HUES48 (cell line): Measurements from ENCODE around the gene ENPP6.
"Not testable (repeated sequence)": the region's sequence is repeated elsewhere in the genome, so short reads cannot be mapped to it uniquely, and the experiment has no call there.

Source experiments
- H3K27ac ChIP-seq: one replicate; pipeline ENCODE4 v1.7.0; 2013; ENCODE audit warnings: low read depth, low read length, inconsistent platforms
- H3K27me3 ChIP-seq: 2 replicates; pipeline ENCODE4 v1.6.1; 2013; ENCODE audit warnings: mild to moderate bottlenecking, low read length; ENCODE audit not compliant: control insufficient read depth, insufficient read depth
- H3K36me3 ChIP-seq: 2 replicates; pipeline ENCODE4 v1.6.1; 2013; ENCODE audit warnings: low read length; ENCODE audit not compliant: control insufficient read depth, insufficient read depth
- H3K4me1 ChIP-seq: 2 replicates; pipeline ENCODE4 v1.6.1; 2013; ENCODE audit warnings: mild to moderate bottlenecking, low read length; ENCODE audit not compliant: control insufficient read depth, insufficient read depth
- H3K4me3 ChIP-seq: 2 replicates; pipeline ENCODE4 v1.5.1; 2013; ENCODE audit warnings: mild to moderate bottlenecking, low read depth, low read length
- H3K9ac ChIP-seq: 2 replicates; pipeline ENCODE4 v1.6.1; 2013; ENCODE audit warnings: mild to moderate bottlenecking, low read depth, low read length, moderate library complexity
- H3K9me3 ChIP-seq: 2 replicates; pipeline ENCODE4 v1.6.1; 2013; ENCODE audit warnings: low read length; ENCODE audit not compliant: control insufficient read depth, insufficient read depth

Gene ENPP6

DNA sequence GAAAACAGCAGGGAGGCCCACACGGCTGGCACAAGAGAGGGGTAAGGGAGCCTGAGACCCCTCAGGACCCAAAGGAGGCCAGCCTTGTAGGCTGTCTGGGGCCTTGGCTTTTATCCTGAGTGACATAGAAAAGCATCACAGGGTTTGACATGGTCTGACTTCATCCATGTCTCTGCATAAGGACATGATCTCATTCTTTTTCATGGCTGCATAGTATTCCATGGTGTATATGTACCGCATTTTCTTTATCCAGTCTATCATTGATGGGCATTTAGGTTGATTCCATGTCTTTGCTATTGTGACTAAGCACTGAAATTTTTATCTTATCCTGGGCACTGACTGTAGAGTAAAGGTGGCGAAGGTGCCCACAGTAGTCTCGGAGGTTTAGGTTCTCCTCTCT lies 166.4 kb downstream of the ENPP6 start:
- not testable (repeated sequence) for H3K4me3 ChIP-seq, H3K27me3 ChIP-seq, H3K36me3 ChIP-seq, H3K9me3 ChIP-seq, H3K9ac ChIP-seq, H3K27ac ChIP-seq, H3K4me1 ChIP-seq

DNA sequence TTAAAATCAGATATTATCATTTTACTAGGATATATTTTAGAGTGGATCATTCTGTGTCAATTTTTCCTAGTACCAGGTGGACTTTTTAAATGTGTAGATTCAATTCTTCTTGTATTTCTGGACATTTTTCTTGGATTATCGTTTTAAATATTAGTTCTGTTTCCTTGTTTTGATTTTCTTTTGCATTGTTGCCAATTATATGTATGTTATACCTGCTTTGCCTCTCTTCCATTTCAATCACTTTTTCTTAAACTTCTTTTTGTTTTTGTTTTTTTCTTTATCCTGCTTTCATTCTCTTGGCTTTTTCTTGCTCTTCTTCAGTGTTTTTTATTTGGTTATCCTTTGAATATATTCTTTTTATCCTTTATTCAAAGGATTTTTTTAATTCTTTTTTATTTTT lies 171.5 kb downstream of the ENPP6 start:
- Histone ChIP-seq H3K4me3 (no peak overlapping the region), H3K27me3 (no peaks in the 10 kb centered on the region), H3K4me1 (no peaks in the 10 kb centered on the region), H3K9me3 (peaks cover 17% of the 10 kb centered on the region), H3K36me3 (no peaks in the 10 kb centered on the region), H3K27ac (no peak overlapping the region), H3K9ac (no peak overlapping the region)

DNA sequence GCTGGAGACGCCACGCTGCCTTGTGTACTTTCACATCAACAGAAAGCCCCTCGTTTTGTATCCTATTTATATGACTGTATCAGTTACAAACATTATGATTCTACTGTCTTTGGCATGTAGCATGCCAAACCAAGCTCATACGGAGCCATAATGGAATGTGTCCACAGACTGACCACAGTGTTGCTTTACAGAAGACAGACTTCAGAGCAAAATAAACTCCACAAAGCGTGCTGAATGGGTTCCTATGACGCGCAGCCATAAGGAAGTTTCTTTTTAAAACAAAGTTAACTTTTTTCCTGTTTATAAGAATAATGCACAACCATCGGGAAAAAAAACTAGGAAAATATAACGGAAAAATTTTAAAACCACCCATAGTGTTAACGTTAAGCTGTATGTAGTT lies 176.5 kb downstream of the ENPP6 start:
- Histone ChIP-seq H3K27me3 (peaks cover 19% of the 10 kb centered on the region), H3K36me3 (no peaks in the 10 kb centered on the region), H3K9ac (no peak overlapping the region), H3K4me3 (no peak overlapping the region), H3K4me1 (no peaks in the 10 kb centered on the region), H3K9me3 (peaks cover 9% of the 10 kb centered on the region; the same call in 1 of the 2 replicates), H3K27ac (no peak overlapping the region)

DNA sequence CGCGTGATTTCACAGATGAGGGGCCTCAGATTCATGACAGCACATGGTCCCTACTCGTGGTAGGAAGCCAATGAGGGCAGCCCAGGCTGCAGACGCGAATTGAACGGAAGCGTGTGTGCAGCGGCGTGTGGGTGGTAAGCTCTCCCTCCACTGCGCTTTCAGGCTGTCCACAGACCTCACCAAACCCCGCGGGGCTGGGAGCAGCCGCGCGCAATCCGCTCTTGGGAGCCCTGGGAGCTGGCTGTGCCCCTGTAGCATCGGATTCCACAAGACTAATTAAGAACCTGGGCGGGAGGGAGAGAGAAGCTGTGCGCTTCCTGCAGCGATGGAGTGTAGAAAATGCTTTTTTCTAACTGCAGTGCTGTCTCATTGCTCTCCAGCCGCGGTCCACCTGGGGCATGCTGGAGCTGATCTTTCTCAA lies 177.7 kb downstream of the ENPP6 start:
- H3K27ac ChIP-seq = no peak overlapping the region
- peaks cover 19% of the 10 kb centered on the region for H3K27me3 ChIP-seq
- H3K4me3 ChIP-seq = peak overlapping the region; percentile 45
- no peaks in the 10 kb centered on the region for H3K9me3 ChIP-seq
- H3K9ac ChIP-seq = no peak overlapping the region
- H3K36me3 ChIP-seq = no peaks in the 10 kb centered on the region
- H3K4me1 ChIP-seq = no peaks in the 10 kb centered on the region
